GM12874 (cell line): ENCODE measurements around the gene ACTG2.

Experiments
- TF ChIP-seq, protein P1 (sequence below): IDR thresholded peaks from 2 replicates; pipeline ENCODE4 v1.5.1; 2011; ENCODE audit warnings: low read depth, mild to moderate bottlenecking, control low read depth, low read length, moderate library complexity; ENCODE audit not compliant: insufficient read depth

ACTG2 gene

DNA sequence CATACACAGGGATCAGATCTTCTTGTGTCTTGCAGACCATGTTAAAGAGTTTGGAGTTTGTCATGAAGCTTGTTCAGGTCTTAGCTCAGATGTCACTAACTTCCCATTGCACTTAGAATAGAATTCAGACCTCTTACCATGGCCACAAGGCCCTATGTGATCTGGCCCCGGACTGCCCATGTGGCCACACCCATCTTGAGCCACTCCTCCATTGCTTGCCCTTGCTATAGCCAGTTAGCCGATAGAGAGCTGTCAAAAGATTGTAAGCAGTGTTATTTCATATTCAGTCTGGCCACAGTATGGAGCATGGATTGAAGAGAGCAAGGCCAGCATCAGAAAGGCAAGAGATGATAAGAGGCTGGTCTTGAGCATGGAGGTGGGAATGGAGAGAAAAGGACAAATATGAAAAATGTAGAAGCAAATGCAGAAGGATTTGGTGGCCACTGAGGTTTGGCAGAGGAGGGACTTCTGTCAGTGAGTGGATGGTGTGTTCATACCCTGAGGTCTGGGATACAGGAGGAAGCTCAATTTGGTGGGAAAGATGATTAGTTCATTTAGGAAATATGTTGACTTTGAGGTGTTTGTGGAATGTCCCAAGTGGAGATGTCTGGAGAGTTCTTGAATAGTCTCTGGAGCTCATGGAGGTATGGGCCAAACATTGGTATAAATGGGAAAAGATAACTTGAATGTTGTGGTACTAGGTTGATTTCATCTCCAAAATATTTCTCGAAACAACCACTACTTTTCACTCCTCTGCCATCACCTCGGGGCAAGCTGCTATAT lies 44.5 kb downstream of the ACTG2 start:
- TF ChIP-seq, protein P1, sequence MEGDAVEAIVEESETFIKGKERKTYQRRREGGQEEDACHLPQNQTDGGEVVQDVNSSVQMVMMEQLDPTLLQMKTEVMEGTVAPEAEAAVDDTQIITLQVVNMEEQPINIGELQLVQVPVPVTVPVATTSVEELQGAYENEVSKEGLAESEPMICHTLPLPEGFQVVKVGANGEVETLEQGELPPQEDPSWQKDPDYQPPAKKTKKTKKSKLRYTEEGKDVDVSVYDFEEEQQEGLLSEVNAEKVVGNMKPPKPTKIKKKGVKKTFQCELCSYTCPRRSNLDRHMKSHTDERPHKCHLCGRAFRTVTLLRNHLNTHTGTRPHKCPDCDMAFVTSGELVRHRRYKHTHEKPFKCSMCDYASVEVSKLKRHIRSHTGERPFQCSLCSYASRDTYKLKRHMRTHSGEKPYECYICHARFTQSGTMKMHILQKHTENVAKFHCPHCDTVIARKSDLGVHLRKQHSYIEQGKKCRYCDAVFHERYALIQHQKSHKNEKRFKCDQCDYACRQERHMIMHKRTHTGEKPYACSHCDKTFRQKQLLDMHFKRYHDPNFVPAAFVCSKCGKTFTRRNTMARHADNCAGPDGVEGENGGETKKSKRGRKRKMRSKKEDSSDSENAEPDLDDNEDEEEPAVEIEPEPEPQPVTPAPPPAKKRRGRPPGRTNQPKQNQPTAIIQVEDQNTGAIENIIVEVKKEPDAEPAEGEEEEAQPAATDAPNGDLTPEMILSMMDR, result no peak

DNA sequence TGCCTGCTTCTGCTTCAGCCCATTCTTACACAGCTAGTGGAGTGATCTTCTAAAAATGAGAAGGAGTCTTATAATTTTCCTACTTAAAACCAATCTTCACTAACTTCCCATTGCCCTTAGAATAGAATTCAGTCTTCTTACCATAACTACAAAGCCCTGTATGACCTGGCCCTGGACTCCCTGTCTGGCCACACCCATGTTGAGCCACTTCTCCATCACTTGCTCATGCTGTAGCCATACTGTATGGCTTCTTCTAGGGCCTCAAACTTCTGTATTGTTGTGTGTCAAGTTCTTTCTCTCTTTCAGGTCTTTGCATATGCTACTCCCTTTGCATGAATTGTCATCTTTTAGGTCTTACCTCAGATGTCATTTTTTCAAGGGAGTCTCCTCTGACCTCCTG lies 45.1 kb downstream of the ACTG2 start:
- TF ChIP-seq, protein P1, result no peak

DNA sequence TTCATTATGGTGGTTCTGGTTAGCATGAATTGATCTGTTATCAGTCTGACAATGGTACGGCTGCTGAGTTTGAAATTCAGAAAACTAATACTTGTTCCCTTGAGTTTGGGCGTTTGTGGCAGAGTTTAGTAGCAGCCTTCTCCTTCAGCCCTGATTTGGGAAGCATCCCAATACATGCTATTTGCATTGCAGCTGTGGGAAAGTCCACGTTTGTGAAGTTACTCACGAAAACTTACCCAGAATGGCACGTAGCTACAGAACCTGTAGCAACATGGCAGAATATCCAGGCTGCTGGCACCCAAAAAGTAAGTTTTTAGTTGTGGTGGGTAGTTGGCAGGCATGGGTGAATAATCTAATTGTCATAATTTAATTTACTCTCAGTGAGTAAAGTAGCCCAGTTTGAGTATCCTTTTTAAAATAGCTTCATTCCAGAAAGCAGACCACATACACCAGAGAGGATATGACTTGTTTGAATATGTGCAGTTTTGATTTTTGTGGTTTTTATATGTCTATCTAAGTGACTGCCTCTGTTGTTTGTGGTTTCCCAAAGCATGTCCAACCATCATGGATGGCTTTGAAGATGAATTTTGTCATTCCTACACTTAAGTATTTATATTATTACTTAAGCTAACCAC lies 46.0 kb downstream of the ACTG2 start:
- TF ChIP-seq, protein P1, result no peak

DNA sequence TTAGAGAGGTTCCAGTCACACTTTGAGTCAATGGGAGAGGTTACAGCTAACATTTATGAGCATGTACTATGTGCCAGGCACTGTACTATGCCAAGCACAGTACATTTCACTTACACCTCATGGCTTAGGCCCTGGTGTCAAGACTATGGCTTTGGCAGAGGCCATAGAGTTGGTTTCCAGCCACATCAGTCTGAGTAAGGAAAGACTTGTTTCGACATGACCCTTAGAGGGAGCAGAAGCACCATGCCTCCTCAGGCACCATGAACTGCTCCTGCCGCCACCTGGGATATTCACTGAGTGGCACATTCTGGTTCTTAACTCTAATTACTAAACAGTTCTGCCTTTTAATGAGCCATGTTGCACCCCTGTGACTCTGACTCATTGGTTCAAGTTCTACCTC lies 46.6 kb downstream of the ACTG2 start:
- TF ChIP-seq, protein P1, result no peak

DNA sequence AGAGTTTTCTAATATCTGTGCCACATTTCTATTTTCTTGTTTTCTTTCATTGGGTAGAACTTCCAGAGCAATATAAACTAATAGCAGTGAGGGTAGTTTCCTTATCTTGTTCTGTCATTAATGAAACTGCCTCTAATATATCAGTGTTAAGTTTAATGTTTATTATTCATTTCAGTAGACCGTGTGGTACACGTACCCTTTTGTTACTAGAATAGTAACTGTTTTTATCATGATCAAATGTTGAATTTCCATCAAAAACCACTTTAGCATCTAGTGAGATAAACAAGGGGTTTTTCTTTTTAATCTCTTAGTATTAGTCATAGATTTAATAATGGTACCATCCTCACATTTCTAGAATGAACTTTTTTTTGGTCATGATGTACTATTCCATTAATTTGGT lies 49.9 kb downstream of the ACTG2 start:
- TF ChIP-seq, protein P1, result no peak

DNA sequence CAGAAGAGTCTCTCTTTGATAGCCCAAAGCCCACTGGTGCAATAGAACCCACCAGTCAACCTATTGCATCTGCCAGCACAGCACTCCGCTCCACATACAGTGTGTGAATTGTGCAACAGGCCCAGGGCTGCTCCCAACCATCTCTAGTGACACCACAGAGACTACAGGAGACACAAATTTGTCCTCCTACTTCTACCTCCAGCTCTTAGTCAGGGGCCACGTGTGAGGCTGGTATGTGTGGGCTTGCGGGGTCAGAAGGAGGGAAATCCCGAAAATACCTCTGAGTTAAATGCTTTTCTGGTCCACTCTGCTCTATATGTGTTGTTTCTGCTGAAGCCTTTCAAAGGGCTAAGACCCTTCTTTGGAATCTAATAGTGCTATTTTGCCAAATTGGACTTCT lies 51.9 kb downstream of the ACTG2 start:
- TF ChIP-seq, protein P1, result no peak

DNA sequence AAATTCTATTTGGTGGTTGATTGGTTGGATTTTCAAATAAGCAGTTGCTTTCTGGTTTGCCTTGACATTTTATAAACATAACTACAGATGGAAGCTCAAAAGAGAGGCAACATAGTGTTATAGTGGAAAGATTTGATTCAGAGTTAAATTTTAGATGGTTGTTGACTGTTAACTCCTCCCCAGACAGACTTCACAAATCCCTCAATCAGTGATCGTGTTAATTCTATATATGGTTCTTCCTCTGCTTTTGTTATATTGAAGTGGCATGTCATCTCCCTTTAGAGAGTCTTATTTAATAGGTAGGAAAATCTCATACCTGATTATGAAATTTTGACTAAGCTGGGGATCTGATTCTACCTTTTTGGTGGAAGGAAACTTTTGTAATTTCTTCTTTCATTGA lies 53.4 kb downstream of the ACTG2 start:
- TF ChIP-seq, protein P1, result no peak
